HFFc6 (cell line): ENCODE measurements around the gene GRK6. TPM values are rescaled to one million over a fixed set of nuclear protein-coding genes. Genes with fewer than 3 reads are reported as not detected.

Experiments
- DNase-seq: peaks from one replicate; pipeline ENCODE4 v3.0.0-alpha.2; 2018
- H3K27ac Mint-ChIP-seq: 2 replicates; pipeline ENCODE4 v1.8.0; 2020; ENCODE audit warnings: mild to moderate bottlenecking, mixed read lengths
- H3K27me3 Mint-ChIP-seq: 2 replicates; pipeline ENCODE4 v1.8.0; 2021; ENCODE audit warnings: mild to moderate bottlenecking, moderate library complexity, mixed read lengths; ENCODE audit not compliant: insufficient read depth
- H3K36me3 Mint-ChIP-seq: 2 replicates; pipeline ENCODE4 v1.8.0; 2021; ENCODE audit warnings: low read depth, mixed read lengths
- H3K4me1 Mint-ChIP-seq: 2 replicates; pipeline ENCODE4 v1.8.0; 2020; ENCODE audit warnings: low read depth, mixed read lengths
- H3K4me3 Mint-ChIP-seq: 2 replicates; pipeline ENCODE4 v1.8.0; 2020; ENCODE audit warnings: mild to moderate bottlenecking, moderate library complexity, mixed read lengths
- H3K9me3 Mint-ChIP-seq: 2 replicates; pipeline ENCODE4 v1.8.0; 2020; ENCODE audit warnings: mild to moderate bottlenecking, mixed read lengths
- total RNA-seq, 6 experiments: library from RNA; stranded (reverse); fragmentation: NEBNext Ultra II Directional; extraction: Animal tissue kit (Norgen Biotek cat#: 25700); gene quantifications; 2 replicates in 1 of 6; 3 replicates in 5 of 6; pipeline ENCODE4 v1.2.3, GENCODE V29; 2021
- TF ChIP-seq, protein P1 (sequence below): fragments of 200-600 bp; sonication (generic); IDR thresholded peaks from 2 replicates; pipeline ENCODE4 v1.5.0; 2021; ENCODE audit warnings: antibody characterized with exemption, mild to moderate bottlenecking

The GRK6 gene
- total RNA-seq, 6 experiments from 2014 or later: 25.8 to 30.7 (median 28.0) TPM

GRCh38 chr5:177445052-177445916 lies 18.8 kb downstream of the GRK6 start:
- H3K36me3 Mint-ChIP-seq: no peaks in the 10 kb centered on the region
- H3K9me3 Mint-ChIP-seq: no peaks in the 10 kb centered on the region
- peaks cover 6% of the 10 kb centered on the region for H3K27me3 Mint-ChIP-seq
- TF ChIP-seq, protein P1, sequence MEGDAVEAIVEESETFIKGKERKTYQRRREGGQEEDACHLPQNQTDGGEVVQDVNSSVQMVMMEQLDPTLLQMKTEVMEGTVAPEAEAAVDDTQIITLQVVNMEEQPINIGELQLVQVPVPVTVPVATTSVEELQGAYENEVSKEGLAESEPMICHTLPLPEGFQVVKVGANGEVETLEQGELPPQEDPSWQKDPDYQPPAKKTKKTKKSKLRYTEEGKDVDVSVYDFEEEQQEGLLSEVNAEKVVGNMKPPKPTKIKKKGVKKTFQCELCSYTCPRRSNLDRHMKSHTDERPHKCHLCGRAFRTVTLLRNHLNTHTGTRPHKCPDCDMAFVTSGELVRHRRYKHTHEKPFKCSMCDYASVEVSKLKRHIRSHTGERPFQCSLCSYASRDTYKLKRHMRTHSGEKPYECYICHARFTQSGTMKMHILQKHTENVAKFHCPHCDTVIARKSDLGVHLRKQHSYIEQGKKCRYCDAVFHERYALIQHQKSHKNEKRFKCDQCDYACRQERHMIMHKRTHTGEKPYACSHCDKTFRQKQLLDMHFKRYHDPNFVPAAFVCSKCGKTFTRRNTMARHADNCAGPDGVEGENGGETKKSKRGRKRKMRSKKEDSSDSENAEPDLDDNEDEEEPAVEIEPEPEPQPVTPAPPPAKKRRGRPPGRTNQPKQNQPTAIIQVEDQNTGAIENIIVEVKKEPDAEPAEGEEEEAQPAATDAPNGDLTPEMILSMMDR: no peak
- H3K4me1 Mint-ChIP-seq: peaks cover 24% of the 10 kb centered on the region
- H3K4me3 Mint-ChIP-seq: peak overlapping the region; percentile 77
- DNase-seq: no peak
- peak overlapping the region; percentile 31; the same call in 1 of the 2 replicates for H3K27ac Mint-ChIP-seq

DNA sequence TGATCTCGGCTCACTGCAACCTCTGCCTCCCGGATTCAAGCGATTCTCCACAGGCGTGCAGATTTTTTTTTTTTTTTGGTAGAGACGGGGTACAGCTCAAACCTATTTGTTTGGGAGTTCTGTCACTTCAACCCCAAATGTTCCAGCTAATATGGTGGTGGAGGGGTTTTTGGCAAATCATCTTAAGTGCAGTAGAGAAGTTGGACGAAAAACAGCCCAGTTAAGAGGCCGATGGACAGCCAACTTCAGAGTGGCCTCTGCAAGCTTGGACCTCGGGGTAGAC lies 19.4 kb downstream of the GRK6 start:
- TF ChIP-seq, protein P1: no peak
- Mint-ChIP-seq H3K4me3 (peak overlapping the region; percentile 77), H3K27ac (peak overlapping the region; percentile 31; the same call in 1 of the 2 replicates), H3K27me3 (peaks cover 6% of the 10 kb centered on the region), H3K4me1 (peaks cover 24% of the 10 kb centered on the region), H3K9me3 (no peaks in the 10 kb centered on the region), H3K36me3 (no peaks in the 10 kb centered on the region)
- DNase-seq: no peak

DNA sequence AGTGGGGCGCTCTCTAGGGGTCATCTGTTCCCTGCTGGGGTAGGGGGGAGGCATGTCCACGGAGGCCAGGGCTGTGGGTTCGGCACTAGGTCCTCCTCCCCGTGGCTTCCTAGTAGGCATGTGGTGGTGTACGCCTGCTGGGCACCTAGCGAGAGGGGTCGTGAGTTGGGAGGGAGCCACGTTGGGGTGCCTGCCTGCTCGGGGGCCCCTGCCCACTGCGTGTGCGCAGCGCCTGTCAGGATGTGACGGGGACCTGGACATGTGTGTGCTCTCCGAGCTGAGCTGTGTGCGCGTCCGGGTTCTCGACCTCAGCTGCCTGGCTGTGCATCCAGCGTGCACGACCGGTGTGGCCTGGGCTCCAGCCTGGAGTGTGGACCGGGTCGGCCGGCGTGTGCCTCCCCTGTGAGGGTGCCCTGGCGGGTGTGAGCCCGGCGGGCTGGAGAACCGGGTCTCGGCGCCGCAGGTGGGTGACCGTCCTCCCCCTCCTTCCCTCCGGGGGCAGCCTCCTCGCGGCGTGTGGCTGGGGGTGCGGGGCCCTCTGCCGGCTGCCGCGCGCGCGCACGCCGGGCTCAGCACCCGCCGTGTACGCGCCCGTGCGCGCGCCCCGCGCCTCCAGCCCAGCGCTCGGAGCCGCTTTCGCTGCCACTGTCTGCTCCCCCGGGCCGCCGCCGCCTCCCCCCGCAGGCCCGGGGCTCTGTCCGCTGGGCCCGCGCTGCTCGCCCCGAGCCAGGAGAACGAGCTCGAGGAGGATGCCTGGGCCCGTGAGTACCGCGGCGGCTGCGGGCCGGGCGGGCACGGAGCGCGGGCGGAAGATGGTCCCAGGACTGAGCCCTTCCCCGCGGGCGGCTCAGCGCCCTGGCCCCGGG lies 20.0 kb downstream of the GRK6 start, which contains the start of gene PRR7:
PRR7 (plus strand) TSS at position 615 of the 866 bp plus-strand sequence. CDS start 8,254 bp downstream, outside the sequence.
- peak; percentile 48 for DNase-seq
- Mint-ChIP-seq H3K27me3 (peaks cover 6% of the 10 kb centered on the region), H3K36me3 (no peaks in the 10 kb centered on the region), H3K4me1 (peaks cover 24% of the 10 kb centered on the region), H3K4me3 (peak within 1 kb of the TSS; percentile 77), H3K27ac (peak within 1 kb of the TSS; percentile 73), H3K9me3 (no peaks in the 10 kb centered on the region)
- TF ChIP-seq, protein P1: peak; percentile 43

- TF ChIP-seq, protein P1: no peak
- H3K4me1 Mint-ChIP-seq: peaks cover 24% of the 10 kb centered on the region
- H3K9me3 Mint-ChIP-seq: no peaks in the 10 kb centered on the region
- no peaks in the 10 kb centered on the region for H3K36me3 Mint-ChIP-seq
- peak overlapping the region; percentile 77 for H3K4me3 Mint-ChIP-seq
- H3K27ac Mint-ChIP-seq: peak overlapping the region; percentile 73
- peaks cover 6% of the 10 kb centered on the region for H3K27me3 Mint-ChIP-seq
- no peak for DNase-seq
These were observed 20.7 kb downstream of the GRK6 start for GRCh38 chr5:177447066-177447610.

DNA sequence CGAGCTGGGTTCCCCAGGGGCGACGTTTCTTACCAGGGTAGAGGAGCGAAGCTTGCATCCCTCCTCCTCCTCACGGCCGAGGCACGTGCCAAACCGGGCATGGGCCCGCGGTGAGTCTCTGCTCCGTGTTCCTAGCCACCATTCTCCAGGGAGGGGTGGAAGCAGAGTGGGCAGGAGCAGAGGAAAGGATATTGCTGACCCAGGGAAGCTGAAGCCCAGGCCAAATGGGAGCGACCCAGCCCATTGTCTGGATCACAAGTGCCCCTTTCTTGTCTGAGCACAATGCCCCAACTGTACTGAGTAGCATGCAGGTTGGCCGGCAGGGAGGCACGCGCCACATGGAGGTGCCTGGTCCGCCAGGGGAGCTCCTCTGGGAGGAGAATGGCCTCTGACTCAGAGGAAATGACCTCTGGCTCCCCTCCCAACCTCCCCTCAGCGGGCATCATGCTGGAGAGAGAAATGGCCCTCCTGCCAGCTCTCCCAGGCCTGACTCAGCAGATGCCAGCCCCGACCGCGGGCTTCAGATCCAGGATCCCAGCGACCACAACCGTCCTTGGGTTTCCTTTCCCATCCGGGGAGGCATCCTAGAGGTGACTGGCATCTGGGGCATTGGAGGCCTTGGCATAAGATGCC lies 21.3 kb downstream of the GRK6 start:
- Mint-ChIP-seq H3K4me1 (peaks cover 24% of the 10 kb centered on the region), H3K27ac (peak overlapping the region; percentile 73), H3K36me3 (no peaks in the 10 kb centered on the region), H3K9me3 (no peaks in the 10 kb centered on the region), H3K27me3 (peaks cover 6% of the 10 kb centered on the region), H3K4me3 (peak overlapping the region; percentile 77)
- peak; percentile 75 for DNase-seq
- TF ChIP-seq, protein P1: no peak
